K562 (cell line): ENCODE data around the gene SEMA5A. TPM values are rescaled to one million over a fixed set of nuclear protein-coding genes. Genes with fewer than 3 reads are reported as not detected.

Source experiments
- ATAC-seq: fragments of 200-7000 bp; cut with Tn5 transposase; 3 replicates; pipeline ENCODE4 v1.9.1; 2020; ENCODE audit warnings: moderate library complexity
- BruUV-seq: library from RNA; stranded (reverse); fragments of 400-500 nt; replicated peaks from 2 replicates; lab custom pipeline; 2021; lab: Mats Ljungman, UMichigan
- CTCF ChIA-PET: fragments of 300-600 bp; formaldehyde crosslinking; extraction: SDS; loops from one replicate; lab custom pipeline; 2021; ENCODE audit warnings: low intra/inter-chr PET ratio; lab: Yijun Ruan, JAX
- POLR2A ChIA-PET: fragments of 300-600, 350-650 bp; sonication (Branson Sonifier 250); formaldehyde crosslinking; extraction: SDS; loops from one replicate; lab custom pipeline; 2021; ENCODE audit warnings: antibody characterized with exemption, inconsistent platforms; lab: Yijun Ruan, JAX
- DNase-seq, 4 experiments: peaks; one replicate each; pipeline versions ENCODE4 v3.0.0 to v3.0.0-alpha.2; 2011 to 2018; ENCODE audit warnings: low spot score in 3 of 4, mixed read lengths in 3 of 4; ENCODE audit errors: extremely low read depth in 1 of 4
- FAIRE-seq: peaks from 2 replicates; lab custom pipeline; 2011; peaks lifted over from hg19 to GRCh38; lab: Jason Lieb, UNC
- H2AFZ ChIP-seq: 2 replicates; pipeline ENCODE4 v1.6.0; 2011; ENCODE audit warnings: low read depth, low read length, control low read depth, inconsistent platforms
- H3K27ac ChIP-seq: fragments of 200-600 bp; 3 replicates; pipeline ENCODE4 v1.8.0; 2011; ENCODE audit warnings: low read depth, mild to moderate bottlenecking, control low read depth, inconsistent platforms, low read length, moderate library complexity, mixed read lengths; ENCODE audit errors: extremely low read depth
- H3K27me3 ChIP-seq, 2 experiments: fragments of 300-600 bp in 1 of 2; 2 replicates in 1 of 2; 3 replicates in 1 of 2; pipeline versions ENCODE4 v1.6.0 to v1.8.0; 2011; ENCODE audit warnings: inconsistent platforms in 2 of 2, low read length in 2 of 2, mild to moderate bottlenecking in 1 of 2, mixed read lengths in 1 of 2, moderate library complexity in 1 of 2; ENCODE audit not compliant: control insufficient read depth in 2 of 2, insufficient read depth in 2 of 2
- H3K36me3 ChIP-seq: fragments of 300-600 bp; 3 replicates; pipeline ENCODE4 v1.8.0; 2011; ENCODE audit warnings: mild to moderate bottlenecking, low read length, inconsistent platforms; ENCODE audit not compliant: control insufficient read depth, insufficient read depth
- H3K4me1 ChIP-seq, 2 experiments: fragments of 200-600 bp in 1 of 2; replicated peaks in 1 of 2; 2 replicates in 1 of 2; 3 replicates in 1 of 2; pipeline versions ENCODE4 v1.5.1 to v1.8.0; 2011; ENCODE audit warnings: inconsistent platforms in 2 of 2, low read length in 2 of 2, mild to moderate bottlenecking in 1 of 2, mixed read lengths in 1 of 2, moderate library complexity in 1 of 2; ENCODE audit not compliant: control insufficient read depth in 2 of 2, insufficient read depth in 2 of 2
- H3K4me2 ChIP-seq: 2 replicates; pipeline ENCODE4 v1.6.1; 2011; ENCODE audit warnings: low read length, control low read depth, inconsistent platforms, mixed read lengths; ENCODE audit not compliant: insufficient read depth
- H3K4me3 ChIP-seq: fragments of 200-600 bp; sonication (generic), shearing (Covaris generic); 2 replicates; pipeline ENCODE4 v1.5.1; 2016; ENCODE audit warnings: control low read depth, inconsistent platforms
- H3K79me2 ChIP-seq: fragments of 200-600 bp; 3 replicates; pipeline ENCODE4 v1.8.0; 2011; ENCODE audit warnings: low read length, inconsistent platforms; ENCODE audit not compliant: control insufficient read depth, insufficient read depth
- H3K9ac ChIP-seq, 2 experiments: 2 replicates each; pipeline versions ENCODE4 v1.6.0 to v1.6.1; 2011; ENCODE audit warnings: low read depth in 2 of 2, low read length in 2 of 2, control low read depth in 1 of 2, inconsistent platforms in 1 of 2, mild to moderate bottlenecking in 1 of 2, mixed read lengths in 1 of 2; ENCODE audit not compliant: insufficient read depth in 1 of 2
- H3K9me1 ChIP-seq: one replicate; pipeline ENCODE4 v1.6.0; 2011; ENCODE audit warnings: inconsistent platforms, mild to moderate bottlenecking, low read length, moderate library complexity; ENCODE audit not compliant: control insufficient read depth, insufficient read depth
- H3K9me3 ChIP-seq: replicated peaks from 2 replicates; pipeline ENCODE4 v1.5.1; 2011; ENCODE audit warnings: low read depth, low read length, inconsistent platforms; ENCODE audit not compliant: control insufficient read depth, insufficient read depth
- H4K20me1 ChIP-seq: replicated peaks from 2 replicates; pipeline ENCODE4 v1.6.1; 2011; ENCODE audit warnings: low read length, inconsistent platforms, mixed read lengths; ENCODE audit not compliant: control insufficient read depth, insufficient read depth
- ERF ChIP-seq: fragments of 450-650 bp; formaldehyde crosslinking; IDR thresholded peaks from 2 replicates; pipeline ENCODE4 v1.4.0; 2020; ENCODE audit warnings: mild to moderate bottlenecking, mixed read lengths
- ETV1 ChIP-seq: fragments of 450-650 bp; conservative IDR thresholded peaks from 2 replicates; pipeline ENCODE4 v1.6.1; 2016; ENCODE audit warnings: missing genetic modification characterization, control low read depth, low read depth, missing compliant biosample characterization
- HEY1 ChIP-seq: fragments of 250-450 bp; sonication (Bioruptor Pico); IDR thresholded peaks from 2 replicates; pipeline ENCODE4 v1.5.0; 2020; ENCODE audit warnings: mild to moderate bottlenecking, moderate library complexity, borderline replicate concordance
- HLTF ChIP-seq: fragments of 450-650 bp; IDR thresholded peaks from 2 replicates; pipeline ENCODE4 v1.6.1; 2016
- NR2C1 ChIP-seq, 2 experiments: fragments of 450-650 bp; IDR thresholded peaks; 2 replicates each; pipeline ENCODE4 v1.6.1; 2017; ENCODE audit warnings: mild to moderate bottlenecking in 2 of 2, antibody characterized with exemption in 1 of 2, inconsistent platforms in 1 of 2, missing compliant biosample characterization in 1 of 2, missing genetic modification characterization in 1 of 2
- SMARCC2 ChIP-seq: fragments of 450-650 bp; IDR thresholded peaks from 2 replicates; pipeline ENCODE4 v1.6.1; 2017; ENCODE audit warnings: antibody characterized with exemption, moderate library complexity, mild to moderate bottlenecking, low read depth
- ZNF24 ChIP-seq: fragments of 450-650 bp; IDR thresholded peaks from 2 replicates; pipeline ENCODE4 v1.6.1; 2016
- WGBS: fragments of 100-300 bp; shearing (Covaris generic); methylation state at CpG from one replicate; pipeline ENCODE4 v1.1.6; 2016; ENCODE audit warnings: low coverage, mixed read lengths; ENCODE audit not compliant: insufficient coverage; ENCODE audit errors: missing lambda C conversion rate; 5-methylcytosine and 5-hydroxymethylcytosine counted together
- in situ Hi-C: fragments of 300-500 bp; cut with MboI; formaldehyde crosslinking; loops from 4 replicates; pipeline ENCODE4 v1.15.0; 2018; ENCODE audit warnings: inconsistent platforms, mixed read lengths
- intact Hi-C: fragments of 100-400 bp; cut with micrococcal nuclease; formaldehyde crosslinking; loops from 2 replicates; pipeline ENCODE4 v1.14.2; 2022
- polyA plus RNA-seq, 8 experiments: library from polyadenylated mRNA; depleted of rRNA in 4 of 8; stranded (reverse) in 5 of 8; unstranded in 3 of 8; fragments of >200 nt; fragmentation: Nextera tagmentation in 2 of 8; fragmentation: Illumina TruSeq in 1 of 8; extraction: Ambion mirVana in 2 of 8; extraction: Trizol in 1 of 8; gene quantifications; 2 replicates each; pipeline versions ENCODE4 v1.2.1 to v1.2.3, GENCODE V29; 2011 to 2014; ENCODE audit warnings: inconsistent platforms in 1 of 8, missing spikeins in 1 of 8
- total RNA-seq, 7 experiments: library from RNA; depleted of rRNA in 6 of 7; stranded (reverse); fragments of >200 nt in 6 of 7; fragmentation: Illumina TruSeq in 2 of 7; extraction: Trizol in 2 of 7; gene quantifications; 2 replicates each; pipeline versions ENCODE4 v1.2.1 to v1.2.3, GENCODE V29; 2011 to 2021; ENCODE audit warnings: low replicate concordance in 1 of 7
- TF ChIP-seq, protein P1 (sequence below): sonication (generic); formaldehyde crosslinking; IDR thresholded peaks from 2 replicates; pipeline ENCODE4 v1.8.0; 2022; ENCODE audit warnings: mild to moderate bottlenecking, missing genetic modification reagents
- TF ChIP-seq, protein P2 (sequence below): fragments of 250-450 bp; sonication (Bioruptor Pico); IDR thresholded peaks from 2 replicates; pipeline ENCODE4 v1.9.0; 2021; ENCODE audit warnings: mild to moderate bottlenecking, inconsistent platforms

The SEMA5A gene
- total and polyA plus RNA-seq, 9 of the 15 experiments (the other 6 are each of a cell fraction or from before 2014, with no cell fraction given), result 0.02 TPM; not detected in 8

DNA sequence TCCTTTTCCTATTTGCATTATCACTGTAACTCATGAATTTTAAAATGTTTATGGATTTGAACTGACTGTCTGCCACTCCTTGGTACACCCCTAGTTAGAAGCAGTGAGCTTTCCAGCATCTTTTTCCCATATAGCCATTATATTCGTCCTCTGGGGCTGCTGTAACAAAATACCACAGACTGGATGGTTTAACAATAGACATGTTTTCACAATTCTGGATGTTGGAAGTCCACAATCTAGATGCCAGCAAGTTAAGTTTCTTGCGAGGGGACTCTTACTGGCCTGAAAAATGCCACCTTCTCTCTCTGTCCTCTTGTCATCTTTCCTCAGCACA is 530.0 kb downstream of the SEMA5A start:
- DNase-seq (no peak), ATAC-seq (no peak), FAIRE-seq (no peak)
- ChIA-PET POLR2A (no interaction called here), CTCF (no interaction called here)
- Histone ChIP-seq H3K4me1 (no peaks in the 10 kb centered on the region), H3K9me1 (no peaks in the 10 kb centered on the region), H3K27ac (no peak overlapping the region), H3K4me2 (no peak overlapping the region), H3K27me3 (no peaks in the 10 kb centered on the region), H3K4me3 (no peak overlapping the region), H3K36me3 (no peaks in the 10 kb centered on the region), H3K9me3 (0 out of 2 replicates have a peak, but pooled peaks cover 3% of the 10 kb centered on the region), H3K79me2 (no peaks in the 10 kb centered on the region), H4K20me1 (no peaks in the 10 kb centered on the region), H3K9ac (no peak overlapping the region), H2AFZ (no peak overlapping the region)
- intact Hi-C loops, result no loop called here
- BruUV-seq, result no TSS peak
- in situ Hi-C loops, result no loop called here
- 2% methylated on average over 2 of the region's 2 CpGs for WGBS
- TF ChIP-seq NR2C1 (IDR thresholded peaks at IDR 0.05) (no peak), NR2C1 (tag; IDR thresholded peaks at IDR 0.05) (no peak), ETV1 (tag) (no peak), HLTF (no peak)
- TF ChIP-seq, protein P1, sequence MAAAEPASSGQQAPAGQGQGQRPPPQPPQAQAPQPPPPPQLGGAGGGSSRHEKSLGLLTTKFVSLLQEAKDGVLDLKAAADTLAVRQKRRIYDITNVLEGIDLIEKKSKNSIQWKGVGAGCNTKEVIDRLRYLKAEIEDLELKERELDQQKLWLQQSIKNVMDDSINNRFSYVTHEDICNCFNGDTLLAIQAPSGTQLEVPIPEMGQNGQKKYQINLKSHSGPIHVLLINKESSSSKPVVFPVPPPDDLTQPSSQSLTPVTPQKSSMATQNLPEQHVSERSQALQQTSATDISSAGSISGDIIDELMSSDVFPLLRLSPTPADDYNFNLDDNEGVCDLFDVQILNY, result no peak

DNA sequence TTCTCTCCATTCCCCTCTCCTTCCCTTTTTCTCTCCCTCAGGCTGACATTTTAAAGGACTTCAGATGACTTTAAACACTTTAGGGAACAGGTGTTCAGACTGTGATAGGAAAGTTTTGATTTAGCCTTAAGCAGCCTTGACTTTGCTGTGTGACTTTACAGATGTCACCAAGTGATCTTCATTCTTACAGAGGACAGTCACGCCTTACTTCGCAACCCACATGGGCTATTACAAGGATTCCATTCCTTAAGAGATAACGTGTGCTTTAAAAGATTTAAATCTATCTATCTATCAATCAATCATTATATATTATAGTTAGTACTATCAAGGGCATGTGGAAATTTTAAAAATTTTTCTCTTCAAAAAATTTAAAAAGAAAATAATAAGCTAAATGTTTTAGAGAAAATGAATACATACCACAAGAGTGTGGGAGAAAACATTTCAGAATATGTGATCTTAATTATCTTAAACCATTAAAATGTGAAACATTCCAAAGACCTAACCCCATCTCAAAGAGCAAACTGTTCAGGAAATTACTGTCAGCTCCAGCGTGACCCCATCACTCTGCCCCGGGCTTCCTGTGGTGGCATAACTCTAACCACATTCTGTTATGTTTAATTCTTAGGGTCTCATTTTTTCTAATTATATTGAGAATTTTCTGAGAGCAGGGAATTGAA is 530.5 kb downstream of the SEMA5A start:
- ChIA-PET CTCF (no interaction called here), POLR2A (no interaction called here)
- DNase-seq (no peak), ATAC-seq (no peak), FAIRE-seq (no peak)
- Histone ChIP-seq H3K9me1 (no peaks in the 10 kb centered on the region), H3K4me1 (no peaks in the 10 kb centered on the region), H2AFZ (no peak overlapping the region), H3K79me2 (no peaks in the 10 kb centered on the region), H3K9ac (no peak overlapping the region), H3K36me3 (no peaks in the 10 kb centered on the region), H3K9me3 (0 out of 2 replicates have a peak, but pooled peaks cover 3% of the 10 kb centered on the region), H3K4me3 (no peak overlapping the region), H3K27me3 (no peaks in the 10 kb centered on the region), H4K20me1 (no peaks in the 10 kb centered on the region), H3K27ac (no peak overlapping the region), H3K4me2 (no peak overlapping the region)
- BruUV-seq, result no TSS peak
- in situ Hi-C loops, result no loop called here
- intact Hi-C loops, result no loop called here
- WGBS, result 1% methylated on average over 5 of the region's 5 CpGs
- TF ChIP-seq, protein P2, sequence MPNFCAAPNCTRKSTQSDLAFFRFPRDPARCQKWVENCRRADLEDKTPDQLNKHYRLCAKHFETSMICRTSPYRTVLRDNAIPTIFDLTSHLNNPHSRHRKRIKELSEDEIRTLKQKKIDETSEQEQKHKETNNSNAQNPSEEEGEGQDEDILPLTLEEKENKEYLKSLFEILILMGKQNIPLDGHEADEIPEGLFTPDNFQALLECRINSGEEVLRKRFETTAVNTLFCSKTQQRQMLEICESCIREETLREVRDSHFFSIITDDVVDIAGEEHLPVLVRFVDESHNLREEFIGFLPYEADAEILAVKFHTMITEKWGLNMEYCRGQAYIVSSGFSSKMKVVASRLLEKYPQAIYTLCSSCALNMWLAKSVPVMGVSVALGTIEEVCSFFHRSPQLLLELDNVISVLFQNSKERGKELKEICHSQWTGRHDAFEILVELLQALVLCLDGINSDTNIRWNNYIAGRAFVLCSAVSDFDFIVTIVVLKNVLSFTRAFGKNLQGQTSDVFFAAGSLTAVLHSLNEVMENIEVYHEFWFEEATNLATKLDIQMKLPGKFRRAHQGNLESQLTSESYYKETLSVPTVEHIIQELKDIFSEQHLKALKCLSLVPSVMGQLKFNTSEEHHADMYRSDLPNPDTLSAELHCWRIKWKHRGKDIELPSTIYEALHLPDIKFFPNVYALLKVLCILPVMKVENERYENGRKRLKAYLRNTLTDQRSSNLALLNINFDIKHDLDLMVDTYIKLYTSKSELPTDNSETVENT (CRISPR knock-in tag), result no peak
- TF ChIP-seq ZNF24 (no peak), ERF (CRISPR knock-in tag) (no peak), HEY1 (no peak), SMARCC2 (no peak)
